ENCODE results near the gene CACNA2D4. TPM values are rescaled to one million over a fixed set of nuclear protein-coding genes. Genes with fewer than 3 reads are reported as not detected.

CACNA2D4 gene
- total RNA-seq, 4 donors from 2014 or later, result 0.84 to 3.8 (median 3.4) TPM

DNA sequence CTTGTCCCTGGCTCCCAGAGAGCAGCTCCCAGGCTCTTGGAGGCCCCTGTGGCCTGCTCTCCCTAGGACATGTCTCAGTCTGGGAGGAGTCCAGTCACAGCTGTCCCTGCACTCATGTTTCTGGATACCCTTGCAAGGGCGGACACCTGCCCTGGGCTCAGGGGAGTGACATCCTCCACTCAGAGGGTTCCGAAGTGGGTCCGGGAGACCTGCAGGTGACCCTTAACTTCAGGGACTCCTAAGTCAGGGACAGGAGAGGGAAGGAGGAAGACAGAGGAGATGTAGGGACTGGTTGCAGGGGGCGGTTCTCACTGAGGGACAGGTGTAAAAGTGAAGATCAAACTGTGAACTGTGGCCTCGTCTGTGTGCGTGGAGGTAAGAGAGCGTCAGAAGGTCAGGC, 37.6 kb downstream of the CACNA2D4 start:
- 91% methylated on average over 7 of the region's 7 CpGs for WGBS
- intact Hi-C loops (cut with DNase I), result no loop called here

DNA sequence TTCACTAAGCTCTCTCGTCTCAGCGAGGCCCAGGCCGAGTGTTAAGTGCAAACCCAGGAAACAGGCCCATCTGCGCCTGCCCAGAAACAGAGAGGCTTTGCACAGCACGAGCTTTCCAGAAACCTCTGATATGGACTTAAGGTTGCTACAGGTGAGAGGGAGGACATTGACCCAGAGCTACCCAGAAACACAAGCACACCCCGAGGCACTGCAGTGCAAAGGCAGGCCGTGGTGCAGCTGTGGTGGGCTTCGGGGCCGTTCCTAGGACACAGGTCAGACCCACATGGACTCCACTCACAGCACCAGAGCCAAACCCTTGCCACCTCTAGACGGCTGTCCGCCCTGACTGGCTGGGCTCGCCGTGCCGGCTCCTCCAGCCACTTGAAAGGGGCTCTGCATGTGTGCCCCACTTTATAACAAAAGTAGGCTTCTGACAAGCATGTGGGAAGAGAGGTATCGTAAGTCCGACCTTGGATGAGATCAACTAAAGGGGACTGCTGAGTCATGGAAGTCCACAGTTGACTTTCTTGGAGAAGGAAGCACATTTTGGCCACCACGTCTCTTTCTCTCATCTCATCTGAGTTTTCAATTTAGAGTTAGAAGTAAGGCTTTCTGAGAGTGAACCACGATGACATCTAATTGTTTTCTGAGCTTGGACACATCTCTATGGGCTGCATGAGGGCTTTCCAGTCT, 38.2 kb downstream of the CACNA2D4 start:
- H3K27me3 ChIP-seq, result no peaks in the 10 kb centered on the region
- intact Hi-C loops (cut with DNase I), result no loop called here
- H3K4me1 ChIP-seq, result no peaks in the 10 kb centered on the region
- H3K36me3 ChIP-seq, result no peaks in the 10 kb centered on the region
- no peak overlapping the region for H3K27ac ChIP-seq (replicated peaks in 1 of 4)
- 95% methylated on average over 11 of the region's 18 CpGs for WGBS
- H3K4me3 ChIP-seq, result no peak overlapping the region
- no peak for TF ChIP-seq POLR2AphosphoS5 (IDR thresholded peaks at IDR 0.05)
- TF ChIP-seq POLR2A (IDR thresholded peaks at IDR 0.05; ENCODE audit: low read depth), result no peak
- TF ChIP-seq, protein P1, sequence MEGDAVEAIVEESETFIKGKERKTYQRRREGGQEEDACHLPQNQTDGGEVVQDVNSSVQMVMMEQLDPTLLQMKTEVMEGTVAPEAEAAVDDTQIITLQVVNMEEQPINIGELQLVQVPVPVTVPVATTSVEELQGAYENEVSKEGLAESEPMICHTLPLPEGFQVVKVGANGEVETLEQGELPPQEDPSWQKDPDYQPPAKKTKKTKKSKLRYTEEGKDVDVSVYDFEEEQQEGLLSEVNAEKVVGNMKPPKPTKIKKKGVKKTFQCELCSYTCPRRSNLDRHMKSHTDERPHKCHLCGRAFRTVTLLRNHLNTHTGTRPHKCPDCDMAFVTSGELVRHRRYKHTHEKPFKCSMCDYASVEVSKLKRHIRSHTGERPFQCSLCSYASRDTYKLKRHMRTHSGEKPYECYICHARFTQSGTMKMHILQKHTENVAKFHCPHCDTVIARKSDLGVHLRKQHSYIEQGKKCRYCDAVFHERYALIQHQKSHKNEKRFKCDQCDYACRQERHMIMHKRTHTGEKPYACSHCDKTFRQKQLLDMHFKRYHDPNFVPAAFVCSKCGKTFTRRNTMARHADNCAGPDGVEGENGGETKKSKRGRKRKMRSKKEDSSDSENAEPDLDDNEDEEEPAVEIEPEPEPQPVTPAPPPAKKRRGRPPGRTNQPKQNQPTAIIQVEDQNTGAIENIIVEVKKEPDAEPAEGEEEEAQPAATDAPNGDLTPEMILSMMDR (IDR thresholded peaks at IDR 0.05), result no peak
- no peak for TF ChIP-seq EP300 (IDR thresholded peaks at IDR 0.05)
- DNase-seq (ENCODE audit: extremely low spot score), result peak; percentile 66
- H3K9me3 ChIP-seq, result no peaks in the 10 kb centered on the region

More for the DNA sequence above, 37.6 kb downstream of the CACNA2D4 start:
- TF ChIP-seq EP300 (IDR thresholded peaks at IDR 0.05), result no peak
- TF ChIP-seq POLR2A (IDR thresholded peaks at IDR 0.05; ENCODE audit: low read depth), result no peak
- no peak for TF ChIP-seq POLR2AphosphoS5 (IDR thresholded peaks at IDR 0.05)
- TF ChIP-seq, protein P1 (IDR thresholded peaks at IDR 0.05), result no peak
- Histone ChIP-seq H3K4me1 (no peaks in the 10 kb centered on the region), H3K36me3 (no peaks in the 10 kb centered on the region), H3K9me3 (no peaks in the 10 kb centered on the region), H3K4me3 (no peak overlapping the region), H3K27ac (replicated peaks in 1 of 4) (no peak overlapping the region), H3K27me3 (no peaks in the 10 kb centered on the region)
- DNase-seq (ENCODE audit: extremely low spot score), result peak; percentile 86

DNA sequence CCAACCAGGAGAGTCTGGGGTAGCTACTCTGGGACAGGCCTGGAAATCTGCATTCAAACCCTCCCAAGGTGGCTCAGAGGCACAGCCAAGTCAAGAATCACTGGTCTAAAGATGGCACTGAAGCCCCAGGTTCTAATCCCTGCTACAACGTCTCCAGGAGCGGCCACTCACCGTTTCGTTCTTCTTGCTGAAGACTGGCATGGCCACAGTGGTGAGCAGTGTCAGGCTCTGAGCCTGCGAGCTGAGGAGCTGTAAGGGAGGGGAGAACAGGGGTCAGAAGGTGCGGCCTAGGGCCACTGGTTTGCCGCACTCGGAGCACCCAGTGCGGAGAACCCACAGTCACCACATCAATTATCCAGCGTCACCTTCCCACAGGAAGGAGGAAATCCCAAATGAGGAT, 38.8 kb downstream of the CACNA2D4 start:
- Histone ChIP-seq H3K9me3 (no peaks in the 10 kb centered on the region), H3K4me1 (no peaks in the 10 kb centered on the region), H3K4me3 (no peak overlapping the region), H3K36me3 (no peaks in the 10 kb centered on the region), H3K27ac (replicated peaks in 1 of 4) (no peak overlapping the region), H3K27me3 (no peaks in the 10 kb centered on the region)
- 96% methylated on average over 5 of the region's 10 CpGs for WGBS
- TF ChIP-seq POLR2A (IDR thresholded peaks at IDR 0.05; ENCODE audit: low read depth) (no peak), POLR2AphosphoS5 (IDR thresholded peaks at IDR 0.05) (no peak), EP300 (IDR thresholded peaks at IDR 0.05) (no peak)
- TF ChIP-seq, protein P1 (IDR thresholded peaks at IDR 0.05), result no peak
- intact Hi-C loops (cut with DNase I), result no loop called here
- DNase-seq (ENCODE audit: extremely low spot score), result peak; percentile 78

DNA sequence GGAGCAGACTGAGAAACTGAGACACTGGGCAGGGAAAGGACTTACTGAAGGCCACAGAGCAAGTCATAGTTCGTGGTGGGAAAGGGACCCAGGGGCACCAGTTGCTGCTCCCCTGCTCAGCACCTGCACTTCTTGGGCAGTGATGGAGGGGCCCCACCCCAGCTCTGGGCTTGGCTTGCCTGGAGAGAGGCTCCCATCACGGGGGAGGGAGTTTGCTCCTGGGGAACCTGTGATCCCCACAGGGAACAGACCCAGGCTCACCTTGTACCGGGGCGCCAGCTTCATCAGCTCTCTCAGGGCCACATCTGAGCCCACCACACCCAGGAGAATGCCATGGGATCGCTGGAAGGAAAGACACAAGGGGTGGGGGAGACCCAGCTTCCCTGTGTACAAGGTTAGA, 39.8 kb downstream of the CACNA2D4 start:
- intact Hi-C loops (cut with DNase I), result no loop called here
- Histone ChIP-seq H3K4me1 (no peaks in the 10 kb centered on the region), H3K36me3 (no peaks in the 10 kb centered on the region), H3K9me3 (no peaks in the 10 kb centered on the region), H3K27ac (replicated peaks in 1 of 4) (no peak overlapping the region), H3K4me3 (no peak overlapping the region), H3K27me3 (no peaks in the 10 kb centered on the region)
- no peak for TF ChIP-seq POLR2A (IDR thresholded peaks at IDR 0.05; ENCODE audit: low read depth)
- TF ChIP-seq POLR2AphosphoS5 (IDR thresholded peaks at IDR 0.05), result no peak
- TF ChIP-seq, protein P1 (IDR thresholded peaks at IDR 0.05), result no peak
- no peak for TF ChIP-seq EP300 (IDR thresholded peaks at IDR 0.05)
- DNase-seq (ENCODE audit: extremely low spot score), result peak; percentile 85
- 84% methylated on average over 5 of the region's 5 CpGs for WGBS

DNA sequence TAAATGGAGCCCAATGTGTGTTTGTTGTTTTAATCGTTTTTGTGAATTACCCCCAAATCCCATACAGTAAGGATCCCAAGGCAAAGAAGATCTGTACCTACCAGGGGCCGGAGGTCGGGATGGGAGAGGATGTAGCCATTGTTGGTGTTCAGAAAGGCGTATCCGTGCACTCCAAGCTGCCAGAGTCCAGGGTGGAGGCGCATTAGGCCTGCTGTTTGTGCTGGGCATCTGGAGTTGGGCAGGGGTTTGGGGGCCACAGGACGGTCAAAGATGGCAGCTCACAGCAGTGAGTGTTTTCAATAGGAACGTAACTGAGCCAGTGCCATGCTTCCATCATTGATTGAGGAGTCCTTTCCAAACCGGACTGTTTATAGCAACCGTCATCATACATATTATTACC, 40.2 kb downstream of the CACNA2D4 start:
- DNase-seq (ENCODE audit: extremely low spot score), result peak; percentile 77
- intact Hi-C loops (cut with DNase I), result no loop called here
- WGBS, result 94% methylated on average over 10 of the region's 10 CpGs
- Histone ChIP-seq H3K27me3 (no peaks in the 10 kb centered on the region), H3K4me3 (no peak overlapping the region), H3K4me1 (no peaks in the 10 kb centered on the region), H3K27ac (replicated peaks in 1 of 4) (no peak overlapping the region), H3K36me3 (no peaks in the 10 kb centered on the region), H3K9me3 (no peaks in the 10 kb centered on the region)
- TF ChIP-seq EP300 (IDR thresholded peaks at IDR 0.05) (no peak), POLR2AphosphoS5 (IDR thresholded peaks at IDR 0.05) (no peak), POLR2A (IDR thresholded peaks at IDR 0.05; ENCODE audit: low read depth) (no peak)
- TF ChIP-seq, protein P1 (IDR thresholded peaks at IDR 0.05), result no peak

Measured in esophagus muscularis mucosa (tissue), 4 donors.